B cell (primary cell): ENCODE measurements around the gene SIRPA.

ENCODE experiments used
- CTCF ChIP-seq: fragments of 200-600 bp; IDR thresholded peaks from one replicate; pipeline ENCODE4 v1.8.0; 2022; ENCODE audit warnings: antibody characterized with exemption, mild to moderate bottlenecking
- EZH2 ChIP-seq: IDR thresholded peaks from 2 replicates; pipeline ENCODE4 v1.6.1; 2012; ENCODE audit warnings: borderline replicate concordance, low read depth, mild to moderate bottlenecking, moderate library complexity, low read length; ENCODE audit not compliant: insufficient read depth, poor library complexity, severe bottlenecking

DNA sequence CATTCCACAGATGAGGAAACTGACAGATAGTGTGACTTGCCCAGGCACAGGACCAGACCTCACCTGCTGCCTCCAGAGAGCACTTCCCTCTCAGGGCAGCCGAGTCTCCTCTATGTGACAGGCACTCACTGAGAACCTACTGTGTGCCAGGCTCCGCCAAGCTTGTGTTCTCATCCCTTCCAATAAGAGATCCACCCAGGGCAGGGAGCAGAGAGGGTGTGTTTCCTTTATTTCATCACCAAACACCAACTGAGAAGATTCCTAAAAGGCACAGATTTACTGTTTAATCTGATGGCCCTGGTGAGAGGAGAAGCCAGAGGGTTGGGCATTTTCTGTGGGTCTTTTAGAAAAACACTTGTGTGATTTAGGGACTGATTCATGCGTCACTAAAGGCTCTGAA, 20.5 kb downstream of the SIRPA start:
- TF ChIP-seq EZH2 (no peak), CTCF (no peak)
